ENCODE measurements around the gene STKLD1. TPM values are rescaled to one million over a fixed set of nuclear protein-coding genes. Genes with fewer than 3 reads are reported as not detected.

STKLD1 gene
- polyA plus RNA-seq, 6 donors from 2014 or later = 0.18 to 0.61 TPM; not detected in 4

DNA sequence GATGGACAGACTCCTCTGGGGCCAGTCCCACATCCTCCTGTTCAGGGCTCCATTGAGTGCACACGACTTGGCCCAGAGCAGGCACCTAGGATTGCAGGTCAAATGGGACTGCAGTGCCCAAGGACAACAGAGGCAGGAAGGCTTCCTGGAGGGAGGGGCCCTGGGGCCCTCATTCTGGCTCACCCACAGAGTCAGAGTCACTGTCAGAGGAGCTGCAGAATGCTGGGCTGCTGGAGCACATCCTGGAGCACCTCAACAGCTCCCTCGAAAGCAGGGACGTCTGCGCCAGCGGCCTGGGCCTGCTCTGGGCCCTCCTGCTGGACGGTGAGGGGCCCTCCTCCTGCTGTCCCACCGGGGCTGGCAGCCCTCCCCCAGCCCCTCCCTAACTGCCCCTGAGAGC lies 26.5 kb downstream of the STKLD1 start:
- Mint-ChIP-seq H3K9me3 (no peaks in the 10 kb centered on the region), H3K36me3 (peaks cover 5 to 7% of the 10 kb centered on the region in 2 donors), H3K4me1 (peaks cover 11 to 18% (median 13%) of the 10 kb centered on the region in 3 donors), H3K27ac (no peak overlapping the region), H3K4me3 (no peak overlapping the region), H3K27me3 (no peaks in the 10 kb centered on the region)
- no peak for DNase-seq
- no peak for ATAC-seq (ENCODE audit: low read depth in 2 of 2)

GRCh38 chr9:133403766-133404453 lies 27.7 kb downstream of the STKLD1 start:
- H3K36me3 Mint-ChIP-seq = peaks cover 5 to 7% of the 10 kb centered on the region in 2 donors
- H3K27me3 Mint-ChIP-seq = no peaks in the 10 kb centered on the region
- peak; percentile 45 to 53 for ATAC-seq (ENCODE audit: low read depth in 2 of 2)
- H3K9me3 Mint-ChIP-seq = no peaks in the 10 kb centered on the region
- H3K4me1 Mint-ChIP-seq = peaks cover 12 to 18% (median 13%) of the 10 kb centered on the region in 3 donors
- peak; percentile 24 for DNase-seq
- H3K4me3 Mint-ChIP-seq = peak overlapping the region in 1 of 8 donors; percentile 68
- peak overlapping the region in 1 of 6 donors; percentile 81 for H3K27ac Mint-ChIP-seq

- peaks cover 5 to 7% of the 10 kb centered on the region in 2 donors for H3K36me3 Mint-ChIP-seq
- no peak for ATAC-seq (ENCODE audit: low read depth in 2 of 2)
- H3K27me3 Mint-ChIP-seq = no peaks in the 10 kb centered on the region
- peaks cover 12 to 18% (median 13%) of the 10 kb centered on the region in 3 donors for H3K4me1 Mint-ChIP-seq
- no peak for DNase-seq
- peak overlapping the region in 1 of 8 donors; percentile 68 for H3K4me3 Mint-ChIP-seq
- no peaks in the 10 kb centered on the region for H3K9me3 Mint-ChIP-seq
- H3K27ac Mint-ChIP-seq = peak overlapping the region in 1 of 6 donors; percentile 81
These were observed 28.4 kb downstream of the STKLD1 start for GRCh38 chr9:133404454-133405002.

GRCh38 chr9:133405508-133406438 lies 29.6 kb downstream of the STKLD1 start:
- no peaks in the 10 kb centered on the region for H3K9me3 Mint-ChIP-seq
- H3K4me3 Mint-ChIP-seq = peak overlapping the region in 1 of 8 donors; percentile 29
- no peak for DNase-seq
- H3K4me1 Mint-ChIP-seq = peaks cover 12 to 18% (median 13%) of the 10 kb centered on the region in 3 donors
- peaks cover 5 to 17% of the 10 kb centered on the region in 2 donors for H3K36me3 Mint-ChIP-seq
- H3K27ac Mint-ChIP-seq = peak overlapping the region in 1 of 6 donors; percentile 28
- H3K27me3 Mint-ChIP-seq = no peaks in the 10 kb centered on the region
- no peak for ATAC-seq (ENCODE audit: low read depth in 2 of 2)

GRCh38 chr9:133406480-133407307 lies 30.5 kb downstream of the STKLD1 start:
- Mint-ChIP-seq H3K4me3 (no peak overlapping the region), H3K27ac (peak overlapping the region in 4 of 6 donors; percentile 43 to 90 (median 76)), H3K4me1 (peaks cover 12 to 18% (median 13%) of the 10 kb centered on the region in 3 donors), H3K27me3 (no peaks in the 10 kb centered on the region), H3K9me3 (no peaks in the 10 kb centered on the region), H3K36me3 (peaks cover 5 to 17% of the 10 kb centered on the region in 2 donors)
- ATAC-seq (ENCODE audit: low read depth in 2 of 2) (peak; percentile 85 to 90), DNase-seq (peak; percentile 70)

DNA sequence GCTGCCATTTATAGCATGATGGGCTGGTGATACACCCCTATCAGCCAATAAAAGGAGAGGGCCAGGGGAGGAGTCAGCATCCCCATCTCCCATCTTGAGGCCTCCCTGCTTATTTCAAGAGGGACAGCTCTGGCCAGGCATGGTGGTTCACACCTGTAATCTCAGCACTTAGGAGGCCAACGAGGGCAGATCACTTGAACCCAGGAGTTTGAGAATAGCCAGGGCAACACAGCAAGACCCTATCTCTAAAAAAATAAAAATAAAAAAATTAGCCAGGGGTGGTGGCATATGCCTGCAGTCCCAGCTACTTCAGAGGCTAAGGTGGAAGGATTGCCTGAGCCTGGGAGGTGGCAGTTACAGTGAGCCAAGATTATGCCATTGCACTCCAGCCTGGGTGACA lies 31.9 kb downstream of the STKLD1 start:
- Mint-ChIP-seq H3K9me3 (no peaks in the 10 kb centered on the region), H3K4me1 (peaks cover 13 to 22% (median 14%) of the 10 kb centered on the region in 3 donors), H3K27me3 (no peaks in the 10 kb centered on the region), H3K27ac (peak overlapping the region in 1 of 6 donors; percentile 63), H3K4me3 (no peak overlapping the region), H3K36me3 (peaks cover 5 to 24% of the 10 kb centered on the region in 2 donors)
- ATAC-seq (ENCODE audit: low read depth in 2 of 2) (no peak), DNase-seq (no peak)

GRCh38 chr9:133415170-133415569 lies 39.0 kb downstream of the STKLD1 start:
- no peak for DNase-seq
- H3K27me3 Mint-ChIP-seq = no peaks in the 10 kb centered on the region
- H3K9me3 Mint-ChIP-seq = peaks cover 0 to 6% (median 4%) of the 10 kb centered on the region in 7 donors
- H3K4me3 Mint-ChIP-seq = peak overlapping the region in 2 of 8 donors; percentile 19 to 90
- H3K36me3 Mint-ChIP-seq = peaks cover 0 to 12% of the 10 kb centered on the region in 2 donors
- ATAC-seq (ENCODE audit: low read depth in 2 of 2) = no peak
- H3K4me1 Mint-ChIP-seq = peaks cover 41 to 67% (median 61%) of the 10 kb centered on the region in 3 donors
- peak overlapping the region in 2 of 6 donors; percentile 1 to 60 for H3K27ac Mint-ChIP-seq

DNA sequence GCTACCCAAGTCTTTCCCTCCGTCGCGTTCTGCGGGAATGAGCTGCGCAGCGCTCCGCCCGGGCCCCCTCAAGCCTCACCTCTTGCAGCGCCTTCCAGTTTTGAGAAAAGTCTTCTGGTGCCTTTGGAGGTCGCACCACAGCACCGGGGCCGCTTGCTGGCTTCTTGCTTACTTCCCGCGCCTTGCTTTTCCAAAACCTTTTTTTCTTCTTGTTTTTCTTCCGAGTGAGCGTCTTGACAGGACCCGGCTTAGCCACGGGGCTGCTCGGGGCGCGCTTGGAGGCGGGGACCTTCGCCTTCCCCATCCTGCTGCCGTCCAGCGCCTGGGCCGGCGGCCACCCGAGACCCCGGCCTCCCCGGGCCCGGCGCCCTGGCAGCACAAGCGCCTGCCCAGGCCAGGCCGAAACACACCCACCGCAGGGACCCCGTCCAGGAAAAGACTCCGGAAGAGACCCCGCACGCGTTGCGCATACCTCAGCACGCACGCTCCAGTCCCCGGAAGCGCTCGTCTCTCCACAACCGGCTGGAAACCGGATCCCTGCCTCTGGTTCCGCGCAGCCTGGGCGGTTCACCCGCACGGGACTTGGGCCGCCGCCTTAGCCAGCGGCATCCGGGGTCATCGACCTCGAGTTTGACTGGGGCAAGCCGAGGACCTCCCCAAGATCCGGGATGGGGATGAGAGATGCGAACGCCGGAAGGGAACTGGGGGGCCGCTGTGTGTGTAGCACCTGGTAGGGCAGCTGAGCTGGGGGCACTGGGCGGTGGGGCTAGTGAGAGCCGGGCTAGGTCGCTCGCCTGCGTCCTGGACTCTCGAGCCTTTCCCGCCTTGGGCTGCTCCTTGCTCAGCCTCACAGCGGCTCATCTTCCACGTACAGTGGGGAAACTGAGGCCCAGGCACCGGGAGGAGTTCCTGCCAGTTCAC lies 41.6 kb downstream of the STKLD1 start, which contains the start of gene REXO4:
REXO4 (minus strand) TSS at position 470 of the 921 bp plus-strand sequence; CDS start at position 304, 166 bp downstream.
- Mint-ChIP-seq H3K4me1 (peaks cover 59 to 84% (median 74%) of the 10 kb centered on the region in 3 donors), H3K27me3 (no peaks in the 10 kb centered on the region)
- ATAC-seq (ENCODE audit: low read depth in 2 of 2) = peak; percentile 71 to 78

GRCh38 chr9:133419005-133419404 lies 42.8 kb downstream of the STKLD1 start:
- Mint-ChIP-seq H3K27me3 (no peaks in the 10 kb centered on the region), H3K36me3 (no peaks in the 10 kb centered on the region), H3K4me1 (peaks cover 58 to 74% (median 67%) of the 10 kb centered on the region in 3 donors), H3K27ac (peak overlapping the region in 5 of 6 donors; percentile 66 to 94 (median 75)), H3K9me3 (peaks cover 0 to 6% (median 4%) of the 10 kb centered on the region in 7 donors), H3K4me3 (peak overlapping the region; percentile 88 to 94 (median 92))
- ATAC-seq (ENCODE audit: low read depth in 2 of 2) (no peak), DNase-seq (no peak)

More for the DNA sequence above, 41.6 kb downstream of the STKLD1 start, which contains the start of gene REXO4:
- DNase-seq = peak; percentile 76
- peaks cover 0 to 6% (median 4%) of the 10 kb centered on the region in 7 donors for H3K9me3 Mint-ChIP-seq
- H3K4me3 Mint-ChIP-seq = peak within 1 kb of the TSS; percentile 88 to 94 (median 92)
- H3K27ac Mint-ChIP-seq = peak within 1 kb of the TSS; percentile 64 to 94 (median 82)
- H3K36me3 Mint-ChIP-seq = no peaks in the 10 kb centered on the region

DNA sequence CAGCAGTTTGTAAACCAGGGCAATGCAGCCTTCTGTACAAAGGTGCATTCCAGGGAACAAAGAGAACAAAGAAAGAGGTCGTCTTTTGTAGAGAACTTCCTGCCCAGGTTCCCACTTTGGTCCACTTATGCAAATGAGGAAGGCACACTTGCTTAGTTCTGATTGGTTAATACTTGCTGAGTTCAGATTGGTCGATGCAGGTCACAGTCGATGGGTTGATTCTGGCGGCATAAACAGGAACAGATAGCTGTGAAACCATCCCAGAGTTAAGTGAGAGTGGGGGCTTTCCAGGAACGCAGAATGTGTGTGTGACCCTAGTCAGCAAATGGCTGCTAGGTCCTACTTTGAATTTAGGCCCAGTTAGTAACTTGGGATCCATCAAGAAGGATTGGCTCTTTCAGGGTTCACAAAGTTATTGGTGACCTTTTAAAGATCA lies 44.2 kb downstream of the STKLD1 start:
- peaks cover 0 to 6% (median 4%) of the 10 kb centered on the region in 7 donors for H3K9me3 Mint-ChIP-seq
- ATAC-seq (ENCODE audit: low read depth in 2 of 2) = peak; percentile 69 to 81
- H3K4me3 Mint-ChIP-seq = peak overlapping the region in 5 of 8 donors; percentile 1 to 73 (median 54)
- H3K27ac Mint-ChIP-seq = peak overlapping the region; percentile 88 to 99 (median 97)
- H3K4me1 Mint-ChIP-seq = peaks cover 44 to 60% (median 56%) of the 10 kb centered on the region in 3 donors
- H3K27me3 Mint-ChIP-seq = peaks cover 0 to 14% (median 8%) of the 10 kb centered on the region in 3 donors
- H3K36me3 Mint-ChIP-seq = no peaks in the 10 kb centered on the region
- DNase-seq = peak; percentile 65

Data from naive B cell (primary cell).